NCI-H187 treated with DMSO at 0.1 percent for 48 hours (cell line): Measurements from ENCODE around the gene TMEM217.
"Not testable (repeated sequence)": the region's sequence is repeated elsewhere in the genome, so short reads cannot be mapped to it uniquely, and the experiment has no call there.

Experiments used
- DNase-seq: peaks from one replicate; lab custom pipeline; 2025; lab: John Stamatoyannopoulos, UW

TMEM217 gene

DNA sequence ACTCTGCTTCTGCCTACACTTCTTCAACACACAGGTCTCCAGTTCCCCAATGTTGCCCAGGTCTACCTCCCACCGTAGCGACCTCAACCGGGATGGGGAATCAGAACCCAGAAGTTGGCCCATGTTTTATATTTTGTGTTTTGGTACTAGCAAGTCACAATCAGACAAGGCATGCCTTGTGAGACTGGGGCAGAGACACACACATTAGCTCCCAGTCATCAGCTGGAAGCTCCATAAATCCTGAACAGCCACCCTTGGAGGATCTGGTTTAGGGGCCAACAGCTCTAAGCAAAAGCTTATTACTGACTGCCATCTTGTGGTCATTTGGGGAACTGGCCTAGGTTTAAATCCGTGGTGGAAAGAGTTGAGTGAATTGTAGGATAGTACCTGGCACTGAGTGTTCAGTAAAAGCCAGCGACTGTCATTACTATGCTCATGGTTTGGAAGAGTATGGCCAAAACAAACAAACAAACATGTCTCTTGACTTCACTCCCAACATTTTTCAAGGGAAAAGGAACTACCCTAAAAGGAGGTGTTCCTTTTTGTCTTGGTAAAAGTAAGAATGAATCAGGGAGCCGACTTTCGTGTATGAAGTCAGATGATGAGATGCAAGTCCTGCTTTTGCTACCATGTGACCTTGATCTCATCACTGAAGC lies 47.5 kb downstream of the TMEM217 start:
- peak; percentile 29 for DNase-seq

DNA sequence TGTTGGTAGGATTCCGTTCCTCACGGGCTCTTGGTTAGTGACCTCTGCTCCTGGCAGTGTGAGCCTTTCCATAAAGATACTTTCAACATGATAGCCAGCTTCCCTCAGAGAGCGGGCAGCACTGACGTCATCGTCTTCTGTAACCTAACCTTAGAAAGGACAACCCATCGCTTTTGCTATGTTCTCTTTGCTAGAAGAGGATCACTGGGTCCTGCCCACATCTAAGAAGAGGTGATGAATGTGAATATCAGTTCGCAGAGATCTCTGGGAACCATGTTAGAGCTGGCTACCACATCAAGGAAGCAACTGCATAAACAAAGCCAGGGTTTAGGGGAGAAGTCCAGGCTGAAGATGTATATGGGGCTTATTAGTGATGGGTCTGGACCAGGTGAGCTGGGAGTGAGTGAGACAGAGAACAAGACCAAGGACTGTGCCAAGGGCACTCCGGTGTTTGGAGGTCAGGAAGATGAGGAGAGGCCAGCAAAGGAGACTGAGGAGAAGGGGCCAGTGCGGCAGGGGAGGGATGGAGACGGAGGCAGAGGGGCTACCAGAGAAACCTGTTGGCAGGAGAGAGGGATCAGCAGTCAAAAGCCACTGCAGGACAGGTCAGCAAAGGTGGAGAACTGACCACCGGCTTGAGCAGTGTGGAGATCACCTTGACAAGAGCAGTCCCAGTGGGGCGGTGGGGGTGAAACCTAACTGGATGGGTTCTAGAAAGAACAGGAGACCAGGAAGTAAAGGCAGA lies 48.3 kb downstream of the TMEM217 start:
- DNase-seq = no peak

GRCh38 chr6:37208793-37209192 lies 49.2 kb downstream of the TMEM217 start:
- no peak for DNase-seq

DNA sequence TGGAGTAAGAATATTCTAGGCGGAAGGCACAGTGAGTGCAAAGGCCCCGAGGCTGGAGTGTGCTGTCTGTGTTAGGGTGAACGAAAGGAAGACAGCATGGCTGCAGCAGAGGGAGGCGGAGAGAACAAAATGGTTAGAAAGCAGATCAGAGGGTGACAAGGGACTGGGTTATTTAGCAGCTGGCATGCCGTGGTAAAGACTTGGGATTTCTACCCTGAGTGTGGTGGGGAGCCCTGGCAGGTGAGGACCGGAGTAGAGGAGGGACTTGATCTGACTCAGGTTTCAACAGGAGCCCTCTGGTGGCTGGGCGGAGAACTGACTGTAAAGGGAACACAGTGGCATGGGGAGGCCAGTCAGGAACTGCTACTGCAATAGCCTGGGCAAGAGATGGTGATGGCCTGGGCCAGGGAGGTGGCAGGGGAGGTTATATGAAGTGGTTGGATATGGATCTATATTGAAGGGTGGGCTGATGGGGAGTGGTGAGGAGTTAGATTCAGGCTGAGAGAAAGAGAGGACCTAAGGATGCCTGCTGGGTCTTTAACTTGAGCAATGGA lies 50.0 kb downstream of the TMEM217 start:
- DNase-seq = peak; percentile 16

DNA sequence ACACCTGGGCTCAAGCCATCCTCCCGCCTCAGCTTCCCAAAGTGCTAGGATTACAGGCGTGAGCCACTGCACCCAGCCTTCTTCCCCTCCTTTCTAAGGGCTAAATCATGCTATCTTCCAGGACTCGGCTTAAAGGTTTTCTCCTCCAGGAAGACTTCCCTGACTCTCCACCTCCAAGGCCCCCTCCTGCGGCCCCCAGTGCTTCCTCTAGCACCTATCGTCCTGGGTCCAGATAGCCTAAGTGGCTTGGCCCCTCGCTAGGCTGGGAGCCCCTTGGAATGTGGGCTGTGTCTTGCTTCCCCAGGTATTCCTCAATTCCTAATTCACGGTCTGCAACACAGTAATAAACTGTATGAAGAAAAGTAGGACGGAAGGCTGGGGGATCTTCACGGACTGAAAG lies 51.3 kb downstream of the TMEM217 start:
- DNase-seq = no peak

GRCh38 chr6:37205997-37206340 lies 52.0 kb downstream of the TMEM217 start:
- DNase-seq = no peak

DNA sequence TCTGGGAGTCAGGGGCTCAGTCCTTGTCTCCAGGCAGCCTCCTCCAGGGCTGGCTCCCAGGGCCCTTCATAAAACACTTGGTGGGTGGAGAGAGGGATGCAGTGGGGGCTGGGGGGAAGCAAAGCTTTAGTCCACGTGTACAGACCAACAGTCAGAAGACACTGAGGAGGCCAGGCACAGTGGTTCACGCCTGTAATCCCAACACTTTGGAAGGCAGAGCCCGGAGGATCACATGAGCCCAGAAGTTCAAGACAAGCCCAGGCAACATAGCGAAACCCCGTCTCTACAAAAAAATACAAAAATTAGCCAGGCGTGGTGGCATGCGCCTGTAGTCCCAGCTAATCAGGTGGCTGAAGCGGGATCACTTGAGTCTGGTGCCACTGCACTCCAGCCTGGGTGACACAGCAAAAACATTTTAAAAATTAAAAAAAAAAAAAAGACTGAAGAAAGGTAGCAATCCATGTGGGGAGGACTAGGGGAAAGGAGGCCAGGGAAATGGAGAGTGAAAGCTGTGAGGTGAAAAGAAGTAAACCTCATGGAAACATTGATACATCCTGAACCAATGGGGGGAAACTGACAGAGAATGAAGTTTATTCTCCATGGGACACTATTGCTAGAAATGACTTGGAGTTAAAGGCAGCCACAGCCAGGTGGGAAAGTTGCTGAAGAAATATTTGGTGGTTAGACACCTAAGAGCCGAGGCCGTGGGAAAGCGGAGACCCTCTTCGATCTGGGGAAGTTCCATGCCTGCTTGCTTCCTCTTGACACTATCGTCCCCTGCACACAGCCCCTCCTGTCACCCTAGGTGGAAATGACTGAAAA lies 52.6 kb downstream of the TMEM217 start:
- no peak for DNase-seq

DNA sequence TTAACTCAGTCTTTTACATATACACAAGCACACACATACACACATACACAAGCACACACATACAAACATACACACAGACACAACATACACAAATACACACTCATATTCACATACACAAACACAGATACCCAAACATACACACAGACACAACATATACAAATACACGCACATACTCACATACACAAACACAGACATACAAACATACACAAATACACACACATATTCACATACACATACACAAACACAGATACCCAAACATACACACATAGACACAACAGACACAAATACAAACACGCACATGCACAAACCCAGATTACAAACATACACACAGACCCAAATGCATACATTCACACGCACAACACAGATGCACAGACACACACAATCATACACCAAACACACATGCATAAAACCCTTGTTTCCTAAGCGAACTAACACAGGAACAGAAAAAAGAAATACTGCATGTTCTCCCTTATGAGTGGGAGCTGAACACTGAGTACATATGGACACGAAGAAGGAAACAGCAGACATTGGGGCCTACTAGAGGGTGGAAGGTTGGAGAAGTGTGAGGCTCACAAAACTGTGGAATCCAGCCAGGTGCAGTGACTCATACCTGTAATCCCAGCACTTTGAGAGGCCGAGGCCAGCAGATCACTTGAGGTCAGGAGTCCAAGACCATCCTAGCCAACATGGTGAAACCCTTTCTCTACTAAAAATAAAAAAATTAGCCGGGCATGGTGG lies 53.8 kb downstream of the TMEM217 start:
- DNase-seq = no peak

DNA sequence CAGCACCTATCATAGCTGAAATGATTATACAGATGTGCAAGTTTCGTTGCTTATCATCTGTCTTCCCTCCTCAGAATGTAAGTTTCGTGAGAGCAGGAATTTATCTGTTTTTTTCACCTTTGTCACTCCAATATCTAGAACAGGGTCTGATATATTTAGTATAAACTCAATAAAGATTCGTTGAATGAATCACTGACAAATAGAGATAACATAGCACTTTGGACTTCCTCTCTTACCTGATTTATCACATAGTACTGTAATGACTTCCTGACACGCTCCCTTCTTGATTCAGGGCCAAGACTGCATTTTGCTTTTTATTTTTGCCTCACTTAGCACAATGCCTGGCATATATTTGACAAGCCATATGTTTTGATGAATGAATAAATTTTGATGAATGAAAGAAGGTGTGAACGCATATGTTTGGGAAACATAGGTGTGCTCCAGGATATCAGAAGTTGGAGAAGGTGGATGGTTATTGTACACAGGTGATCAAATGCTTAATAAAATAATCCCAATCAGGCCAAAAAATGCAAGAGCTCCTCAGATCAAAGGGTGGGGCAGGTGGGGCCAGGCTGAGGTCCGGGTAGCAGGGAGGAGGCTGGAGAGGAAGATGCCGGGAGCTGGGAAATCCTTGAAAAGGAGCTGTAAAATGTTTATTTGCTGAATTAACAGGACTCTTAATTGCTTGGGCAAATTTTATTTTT lies 55.0 kb downstream of the TMEM217 start:
- DNase-seq = no peak

DNA sequence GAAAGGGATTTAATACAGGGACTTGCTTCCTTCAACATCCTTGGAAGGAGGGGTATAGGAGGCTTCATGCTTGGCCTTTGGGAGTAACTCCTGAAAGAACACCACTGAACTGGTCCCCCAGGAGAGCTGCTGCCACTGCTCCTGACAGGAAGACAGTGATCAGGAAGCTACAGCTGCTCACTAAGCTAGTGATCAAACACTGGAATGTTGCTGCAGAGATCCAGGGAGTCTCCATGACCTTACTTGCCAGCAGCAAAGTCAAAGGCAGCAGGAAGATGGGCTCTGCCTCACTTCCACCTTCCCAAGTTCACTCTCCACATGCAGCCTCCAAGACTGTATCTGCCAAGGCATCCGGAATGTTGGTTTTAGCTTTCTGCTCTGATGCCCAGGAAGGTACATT lies 56.2 kb downstream of the TMEM217 start:
- DNase-seq = no peak

GRCh38 chr6:37200085-37200484 lies 57.9 kb downstream of the TMEM217 start:
- DNase-seq = no peak

DNA sequence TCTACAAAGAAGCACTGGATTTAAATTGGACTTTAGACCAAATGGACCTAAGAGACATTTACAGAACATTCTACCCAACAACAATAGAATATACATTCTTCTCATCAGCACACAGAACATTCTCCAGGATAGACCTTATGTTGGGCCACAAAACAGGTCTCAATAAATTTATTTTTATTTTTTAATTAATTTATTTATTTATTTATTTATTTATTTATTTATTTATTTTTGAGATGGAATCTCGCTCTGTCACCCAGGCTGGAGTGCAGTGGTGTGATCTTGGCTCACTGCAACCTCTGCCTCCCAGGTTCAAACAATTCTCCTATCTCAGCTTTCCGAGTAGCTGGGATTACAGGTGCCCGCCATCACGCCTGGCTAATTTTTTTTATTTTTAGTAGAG lies 61.5 kb downstream of the TMEM217 start:
- not testable (repeated sequence) for DNase-seq

DNA sequence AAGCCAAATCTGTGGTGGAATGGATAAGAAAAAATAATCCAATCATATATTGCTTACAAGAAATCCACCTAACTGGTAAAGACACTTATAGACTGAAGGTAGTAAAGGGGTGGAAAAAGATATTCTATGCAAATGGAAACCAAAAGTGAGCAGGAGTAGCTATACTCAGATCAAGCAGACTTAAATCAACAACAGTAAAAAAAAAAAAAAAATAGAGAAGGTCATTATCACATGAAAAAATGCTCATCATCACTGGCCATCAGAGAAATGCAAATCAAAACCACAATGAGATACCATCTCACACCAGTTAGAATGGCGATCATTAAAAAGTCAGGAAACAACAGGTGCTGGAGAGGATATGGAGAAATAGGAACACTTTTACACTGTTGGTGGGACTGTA lies 63.1 kb downstream of the TMEM217 start:
- not testable (repeated sequence) for DNase-seq

DNA sequence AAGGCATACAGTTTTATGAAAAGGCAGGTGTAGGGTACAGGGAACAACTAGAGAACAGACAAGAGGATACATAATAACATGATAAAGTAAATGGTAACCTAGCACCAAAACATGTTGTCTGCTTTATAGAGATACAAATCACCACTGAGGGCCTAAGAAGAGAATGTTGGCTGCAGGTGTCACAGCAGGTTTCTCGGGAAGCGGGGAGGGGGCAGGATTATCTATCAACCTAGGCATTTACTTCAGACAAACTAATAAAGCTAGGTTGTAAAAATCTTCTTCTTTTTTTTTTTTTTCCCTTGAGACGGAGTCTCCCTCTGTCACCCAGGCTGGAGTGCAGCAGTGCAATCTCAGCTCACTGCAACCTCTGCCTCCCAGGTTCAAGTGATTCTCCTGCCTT lies 65.3 kb downstream of the TMEM217 start:
- DNase-seq = no peak

DNA sequence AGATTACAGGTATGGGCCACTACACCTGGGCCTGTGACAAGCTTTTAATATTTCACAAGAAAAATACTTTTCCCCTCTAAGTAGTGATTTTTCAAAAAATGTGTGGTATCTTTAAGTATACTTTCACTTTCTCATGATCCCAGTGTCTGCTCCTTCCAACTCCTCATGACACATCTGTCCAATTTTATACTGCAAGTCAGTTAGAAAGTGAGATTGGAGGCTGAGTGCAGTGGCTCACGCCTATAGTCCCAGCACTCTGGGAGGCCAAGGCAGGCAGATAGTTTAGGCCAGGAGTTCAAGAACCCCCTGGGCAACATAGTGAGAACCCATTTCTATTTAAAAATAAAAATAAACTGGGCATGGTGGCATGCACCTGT lies 67.8 kb downstream of the TMEM217 start:
- DNase-seq = no peak

DNA sequence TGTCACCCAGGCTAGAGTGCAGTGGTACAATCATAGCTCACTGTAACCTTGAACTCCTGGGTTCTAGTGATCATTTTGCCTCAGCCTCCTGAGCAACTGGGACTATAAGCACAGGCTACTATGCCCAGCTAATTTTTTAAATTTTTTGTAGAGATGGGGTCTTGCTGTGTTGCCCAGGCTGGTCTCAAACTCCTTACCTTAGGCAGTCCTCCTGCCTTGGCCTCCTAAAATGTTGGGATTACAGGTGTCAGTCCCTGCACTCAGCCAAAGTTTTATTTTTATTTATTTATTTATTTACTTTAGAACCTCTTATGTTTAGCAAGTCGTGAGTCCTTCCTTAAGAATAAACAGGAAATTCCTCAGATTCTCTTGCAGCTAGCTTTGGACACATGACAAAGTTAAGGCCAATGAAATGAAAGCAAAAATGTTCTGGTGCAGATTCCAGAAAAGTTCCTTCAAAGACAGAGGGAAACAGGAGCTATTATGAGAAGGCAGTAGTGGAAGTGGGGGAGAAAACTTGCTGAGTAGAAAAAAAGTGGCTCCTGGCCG lies 68.9 kb downstream of the TMEM217 start:
- DNase-seq = no peak

GRCh38 chr6:37187321-37188022 lies 70.5 kb downstream of the TMEM217 start:
- no peak for DNase-seq

GRCh38 chr6:37185949-37186720 lies 71.8 kb downstream of the TMEM217 start:
- DNase-seq = not testable (repeated sequence)

DNA sequence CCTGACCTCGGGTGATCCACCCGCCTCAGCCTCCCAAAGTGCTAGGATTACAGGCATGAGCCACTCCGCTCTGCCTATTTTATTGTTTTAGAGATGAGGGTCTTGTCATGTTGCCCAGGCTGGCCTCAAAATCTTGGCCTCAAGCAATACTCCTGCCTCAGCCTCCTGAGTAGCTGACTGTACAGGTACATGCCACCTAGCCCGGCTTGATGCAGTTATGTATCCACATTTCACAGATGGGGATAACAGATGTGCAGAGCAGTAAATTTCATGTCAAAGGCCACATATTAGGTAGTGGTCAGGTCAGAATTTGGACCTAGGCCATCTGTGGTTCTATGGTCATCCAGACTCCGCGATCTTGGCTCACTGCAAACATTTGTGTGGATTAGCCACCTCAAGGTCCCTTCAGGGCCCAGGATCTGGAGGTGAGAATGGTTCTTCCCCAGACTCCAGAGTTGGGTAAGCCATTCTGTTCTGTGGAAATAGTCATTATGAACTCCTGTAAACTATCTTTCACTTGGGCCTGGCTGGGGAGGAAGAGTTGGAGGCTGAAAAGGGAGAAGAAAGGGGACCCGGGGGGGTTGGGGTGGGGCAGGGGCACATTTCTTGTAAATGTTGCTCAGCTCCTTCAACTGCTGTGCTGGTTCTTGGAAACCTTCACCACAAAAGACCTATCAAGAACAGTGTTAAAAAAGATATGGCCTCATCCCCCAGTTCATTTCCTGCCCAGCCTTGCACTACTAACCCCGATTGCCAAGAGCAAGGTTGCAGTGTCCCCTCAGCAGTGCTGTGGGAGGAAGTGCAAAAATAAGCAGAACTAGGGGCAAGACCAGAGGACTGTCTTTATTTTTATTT lies 75.0 kb downstream of the TMEM217 start:
- no peak for DNase-seq
